Measurements from ENCODE around the gene MARCHF10.

- TF ChIP-seq EP300 (IDR thresholded peaks at IDR 0.05) (no peak), POLR2A (IDR thresholded peaks at IDR 0.05) (no peak)
Measured at GRCh38 chr17:62671553-62671952, 136.6 kb downstream of the MARCHF10 start.
